ENCODE data around the gene TOX3.

TOX3 gene

GRCh38 chr16:52547004-52547833 is at the start of gene TOX3:
Gene TOX3, minus strand, starts transcription at chr16:52547143. Its CDS starts 420 bp downstream, at chr16:52546723.
- H3K4me3 ChIP-seq (ENCODE audit: control insufficient read depth, low read depth, low read length): no peak within 1 kb of the TSS
- no peak for DNase-seq (ENCODE audit: low read depth)
- TF ChIP-seq CTCF (IDR thresholded peaks at IDR 0.05; ENCODE audit: control insufficient read depth, insufficient read depth, low read depth, low read length, missing control alignments): no peak

- DNase-seq (ENCODE audit: low read depth): no peak
- H3K4me3 ChIP-seq (ENCODE audit: control insufficient read depth, low read depth, low read length): no peak overlapping the region
- TF ChIP-seq CTCF (IDR thresholded peaks at IDR 0.05; ENCODE audit: control insufficient read depth, insufficient read depth, low read depth, low read length, missing control alignments): no peak
Observed at GRCh38 chr16:52592778-52593177, 45.8 kb upstream of the TOX3 start.

- no peak for TF ChIP-seq CTCF (IDR thresholded peaks at IDR 0.05; ENCODE audit: control insufficient read depth, insufficient read depth, low read depth, low read length, missing control alignments)
- no peak for DNase-seq (ENCODE audit: low read depth)
- H3K4me3 ChIP-seq (ENCODE audit: control insufficient read depth, low read depth, low read length): no peak overlapping the region
Observed at GRCh38 chr16:52591934-52592592, 45.1 kb upstream of the TOX3 start.

- DNase-seq (ENCODE audit: low read depth): no peak
- H3K4me3 ChIP-seq (ENCODE audit: control insufficient read depth, low read depth, low read length): no peak overlapping the region
- no peak for TF ChIP-seq CTCF (IDR thresholded peaks at IDR 0.05; ENCODE audit: control insufficient read depth, insufficient read depth, low read depth, low read length, missing control alignments)
Observed at GRCh38 chr16:52591471-52591870, 44.5 kb upstream of the TOX3 start.

GRCh38 chr16:52586159-52586558 is 39.2 kb upstream of the TOX3 start:
- no peak overlapping the region for H3K4me3 ChIP-seq (ENCODE audit: control insufficient read depth, low read depth, low read length)
- no peak for TF ChIP-seq CTCF (IDR thresholded peaks at IDR 0.05; ENCODE audit: control insufficient read depth, insufficient read depth, low read depth, low read length, missing control alignments)
- no peak for DNase-seq (ENCODE audit: low read depth)

GRCh38 chr16:52584354-52585320 is 37.7 kb upstream of the TOX3 start:
- no peak for DNase-seq (ENCODE audit: low read depth)
- no peak for TF ChIP-seq CTCF (IDR thresholded peaks at IDR 0.05; ENCODE audit: control insufficient read depth, insufficient read depth, low read depth, low read length, missing control alignments)
- no peak overlapping the region for H3K4me3 ChIP-seq (ENCODE audit: control insufficient read depth, low read depth, low read length)

Data from AG09309 (cell line).